NOMO-1 treated with dmso at 0.1 percent for 144 hours (cell line): ENCODE results near the gene CAV1.
"Not testable (repeated sequence)": the region's sequence is repeated elsewhere in the genome, so short reads cannot be mapped to it uniquely, and the experiment has no call there.

Source experiments
- DNase-seq: peaks from one replicate; lab custom pipeline; 2025; ENCODE audit not compliant: unreplicated experiment; lab: John Stamatoyannopoulos, UW

CAV1 gene

GRCh38 chr7:116579322-116579721, 54.5 kb downstream of the CAV1 start:
- DNase-seq: no peak

- DNase-seq: no peak
Measured at GRCh38 chr7:116579835-116580234, 55.0 kb downstream of the CAV1 start.

- DNase-seq: no peak
Measured at GRCh38 chr7:116582164-116582732, 57.4 kb downstream of the CAV1 start.

GRCh38 chr7:116582806-116583444, 58.1 kb downstream of the CAV1 start:
- no peak for DNase-seq

- no peak for DNase-seq
Measured at GRCh38 chr7:116583653-116584052, 58.8 kb downstream of the CAV1 start.

GRCh38 chr7:116584721-116585120, 59.9 kb downstream of the CAV1 start:
- DNase-seq: no peak

GRCh38 chr7:116585392-116585791, 60.6 kb downstream of the CAV1 start:
- no peak for DNase-seq

GRCh38 chr7:116585967-116586366, 61.1 kb downstream of the CAV1 start:
- DNase-seq: no peak

GRCh38 chr7:116587200-116587599, 62.4 kb downstream of the CAV1 start:
- not testable (repeated sequence) for DNase-seq

GRCh38 chr7:116588225-116588624, 63.4 kb downstream of the CAV1 start:
- DNase-seq: no peak

- DNase-seq: no peak
Measured at GRCh38 chr7:116588641-116589594, 64.1 kb downstream of the CAV1 start.

- DNase-seq: no peak
Measured at GRCh38 chr7:116591202-116592040, 66.6 kb downstream of the CAV1 start.

- no peak for DNase-seq
Measured at GRCh38 chr7:116592041-116592355, 67.2 kb downstream of the CAV1 start.

GRCh38 chr7:116592445-116592844, 67.6 kb downstream of the CAV1 start:
- DNase-seq: no peak

- DNase-seq: no peak
Measured at GRCh38 chr7:116593359-116594075, 68.7 kb downstream of the CAV1 start.

- DNase-seq: no peak
Measured at GRCh38 chr7:116595063-116595462, 70.2 kb downstream of the CAV1 start.

GRCh38 chr7:116597384-116597783, 72.5 kb downstream of the CAV1 start:
- no peak for DNase-seq

- no peak for DNase-seq
Measured at GRCh38 chr7:116598278-116598677, 73.4 kb downstream of the CAV1 start.

GRCh38 chr7:116598861-116599260, 74.0 kb downstream of the CAV1 start:
- DNase-seq: no peak

GRCh38 chr7:116601426-116601825, 76.6 kb downstream of the CAV1 start:
- no peak for DNase-seq

- DNase-seq: no peak
Measured at GRCh38 chr7:116607299-116607698, 82.5 kb downstream of the CAV1 start.
